ENCODE results near the gene EFNA5.

Gene EFNA5

DNA sequence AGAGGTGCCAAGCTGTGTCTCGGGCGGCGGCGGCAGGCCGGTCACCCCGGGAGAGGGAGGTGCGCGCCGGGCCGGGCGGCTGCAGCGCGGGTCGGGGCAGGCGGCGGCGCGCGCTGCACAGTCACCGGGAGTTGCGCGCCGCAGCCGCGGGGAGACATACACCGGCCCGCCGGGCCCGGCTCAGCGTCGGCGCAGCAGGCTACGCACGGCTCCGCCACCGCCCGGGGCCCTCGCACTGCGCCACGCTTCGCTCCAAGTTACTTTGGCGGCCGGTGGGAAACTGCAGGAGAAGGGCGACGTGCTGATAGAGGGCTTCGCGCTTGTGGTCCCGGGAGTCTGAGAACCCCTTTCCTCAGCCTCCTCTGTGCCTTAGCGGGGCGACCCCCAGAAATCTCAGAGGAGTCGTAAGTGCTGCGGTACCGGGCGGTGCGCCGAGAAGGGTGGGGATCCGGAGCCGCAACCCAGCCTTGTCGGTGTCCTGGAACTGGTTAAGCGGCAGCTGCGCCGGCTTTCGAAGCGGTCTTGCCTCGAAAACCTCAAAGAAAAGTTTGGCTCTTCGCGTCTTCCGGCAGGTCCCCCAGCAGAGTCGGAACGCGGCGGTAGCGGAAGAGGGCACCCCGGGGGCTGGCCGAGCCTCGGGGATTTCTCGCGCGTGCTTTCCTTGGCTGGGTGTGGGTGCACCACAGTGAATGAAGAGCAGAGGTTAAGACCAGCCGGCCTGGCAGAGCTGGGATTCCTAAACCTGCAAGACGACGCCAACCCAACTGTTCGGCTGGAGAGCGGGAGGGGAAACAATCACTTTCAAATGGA is at the start of gene EFNA5:
Gene EFNA5 (minus strand): TSS at position 6 of the 810 bp plus-strand sequence.
- TF ChIP-seq, protein P1, sequence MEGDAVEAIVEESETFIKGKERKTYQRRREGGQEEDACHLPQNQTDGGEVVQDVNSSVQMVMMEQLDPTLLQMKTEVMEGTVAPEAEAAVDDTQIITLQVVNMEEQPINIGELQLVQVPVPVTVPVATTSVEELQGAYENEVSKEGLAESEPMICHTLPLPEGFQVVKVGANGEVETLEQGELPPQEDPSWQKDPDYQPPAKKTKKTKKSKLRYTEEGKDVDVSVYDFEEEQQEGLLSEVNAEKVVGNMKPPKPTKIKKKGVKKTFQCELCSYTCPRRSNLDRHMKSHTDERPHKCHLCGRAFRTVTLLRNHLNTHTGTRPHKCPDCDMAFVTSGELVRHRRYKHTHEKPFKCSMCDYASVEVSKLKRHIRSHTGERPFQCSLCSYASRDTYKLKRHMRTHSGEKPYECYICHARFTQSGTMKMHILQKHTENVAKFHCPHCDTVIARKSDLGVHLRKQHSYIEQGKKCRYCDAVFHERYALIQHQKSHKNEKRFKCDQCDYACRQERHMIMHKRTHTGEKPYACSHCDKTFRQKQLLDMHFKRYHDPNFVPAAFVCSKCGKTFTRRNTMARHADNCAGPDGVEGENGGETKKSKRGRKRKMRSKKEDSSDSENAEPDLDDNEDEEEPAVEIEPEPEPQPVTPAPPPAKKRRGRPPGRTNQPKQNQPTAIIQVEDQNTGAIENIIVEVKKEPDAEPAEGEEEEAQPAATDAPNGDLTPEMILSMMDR (IDR thresholded peaks at IDR 0.05; ENCODE audit: borderline replicate concordance, insufficient read depth, low read depth, low read length), result no peak
- peak within 1 kb of the TSS; percentile 47 for H3K4me3 ChIP-seq (ENCODE audit: low read depth, low read length)

DNA sequence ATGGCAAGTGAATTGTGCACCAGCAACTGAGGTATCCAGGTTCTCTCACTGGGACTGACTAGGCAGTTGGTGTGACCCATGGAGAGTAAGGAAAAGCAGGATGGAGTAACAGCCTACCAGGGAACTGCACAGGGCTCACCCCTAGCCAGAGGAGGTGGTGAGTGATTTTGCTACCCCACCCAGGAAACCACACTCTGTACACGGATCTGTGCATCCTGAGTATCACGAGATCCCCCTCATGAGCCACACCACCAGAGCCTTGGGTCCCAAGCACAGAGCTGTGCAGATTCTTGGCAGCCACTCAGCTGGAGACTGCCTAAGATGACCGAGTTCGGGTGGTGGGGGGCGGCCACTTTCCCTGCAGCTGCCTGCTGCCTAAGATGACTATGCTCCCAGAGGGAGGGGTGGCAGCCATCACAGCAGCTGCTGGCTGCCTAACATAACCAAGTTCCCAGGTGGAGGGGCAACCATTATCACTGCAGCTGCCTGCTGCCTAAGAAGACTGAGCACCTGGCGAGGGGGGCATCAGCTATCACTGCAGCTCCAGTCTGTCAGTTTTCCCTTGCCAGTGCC is 48.4 kb upstream of the EFNA5 start:
- no peak overlapping the region for H3K4me3 ChIP-seq (ENCODE audit: low read depth, low read length)
- TF ChIP-seq, protein P1 (IDR thresholded peaks at IDR 0.05; ENCODE audit: borderline replicate concordance, insufficient read depth, low read depth, low read length), result no peak

DNA sequence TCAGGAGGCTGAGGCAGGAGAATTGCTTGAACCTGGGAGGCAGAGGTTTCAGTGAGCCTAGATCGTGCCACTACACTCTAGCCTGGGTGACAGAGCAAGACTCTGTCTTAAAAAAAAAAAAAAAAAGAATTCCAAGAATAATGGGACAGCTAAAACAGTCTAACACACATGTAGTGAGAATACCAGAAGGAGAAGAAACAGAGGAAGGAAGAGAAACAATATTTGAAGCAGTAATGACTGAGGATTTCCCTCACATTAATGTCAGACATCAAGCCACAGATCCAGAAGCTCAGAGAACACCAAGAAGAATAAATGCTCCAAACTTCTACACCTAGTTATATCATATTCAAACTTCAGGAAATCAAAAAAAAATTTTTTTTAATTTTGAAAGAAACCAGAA is 47.1 kb upstream of the EFNA5 start:
- TF ChIP-seq, protein P1 (IDR thresholded peaks at IDR 0.05; ENCODE audit: borderline replicate concordance, insufficient read depth, low read depth, low read length), result no peak
- no peak overlapping the region for H3K4me3 ChIP-seq (ENCODE audit: low read depth, low read length)

DNA sequence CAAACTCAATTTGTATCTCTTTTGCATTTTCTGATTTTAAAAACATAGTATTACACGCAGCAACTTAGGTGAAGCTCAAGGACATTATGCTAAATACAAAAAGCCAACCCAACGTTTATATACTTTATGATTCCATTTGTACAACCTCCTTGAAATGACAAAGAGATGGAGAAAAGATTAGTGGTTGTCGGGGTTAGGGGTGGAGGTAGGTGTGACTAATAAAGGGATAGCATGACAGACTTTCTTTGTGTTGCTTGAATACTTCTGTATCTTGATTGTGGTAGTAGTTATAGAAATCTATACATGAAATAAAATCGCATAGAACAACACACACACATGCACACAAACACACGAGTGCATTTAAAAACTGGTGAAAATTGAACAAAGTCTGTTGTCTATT is 42.5 kb upstream of the EFNA5 start:
- no peak overlapping the region for H3K4me3 ChIP-seq (ENCODE audit: low read depth, low read length)
- TF ChIP-seq, protein P1 (IDR thresholded peaks at IDR 0.05; ENCODE audit: borderline replicate concordance, insufficient read depth, low read depth, low read length), result no peak

DNA sequence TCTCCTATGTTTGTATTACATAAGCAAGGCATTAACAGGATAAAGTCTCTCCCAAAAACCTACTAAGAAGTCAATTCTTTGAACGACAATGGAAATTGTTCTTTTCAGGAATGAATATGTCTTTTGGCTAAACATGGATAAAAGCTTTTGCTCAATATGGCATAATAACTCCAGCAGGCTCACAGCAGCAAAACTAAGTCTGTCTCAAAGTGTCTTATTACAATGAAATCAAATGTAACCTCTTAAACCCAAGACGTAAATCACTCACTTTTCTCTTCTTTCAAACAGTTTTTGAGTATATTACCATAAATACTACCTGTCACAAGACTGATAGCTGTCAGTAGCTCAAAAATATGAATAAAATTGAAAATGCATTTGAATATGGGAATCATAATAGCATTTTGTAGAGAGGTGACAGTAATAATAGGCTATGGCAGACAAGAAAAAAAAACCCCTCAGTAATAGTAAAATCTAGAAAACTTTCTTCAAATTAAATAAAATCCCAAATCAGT is 41.7 kb upstream of the EFNA5 start:
- no peak overlapping the region for H3K4me3 ChIP-seq (ENCODE audit: low read depth, low read length)
- TF ChIP-seq, protein P1 (IDR thresholded peaks at IDR 0.05; ENCODE audit: borderline replicate concordance, insufficient read depth, low read depth, low read length), result no peak

DNA sequence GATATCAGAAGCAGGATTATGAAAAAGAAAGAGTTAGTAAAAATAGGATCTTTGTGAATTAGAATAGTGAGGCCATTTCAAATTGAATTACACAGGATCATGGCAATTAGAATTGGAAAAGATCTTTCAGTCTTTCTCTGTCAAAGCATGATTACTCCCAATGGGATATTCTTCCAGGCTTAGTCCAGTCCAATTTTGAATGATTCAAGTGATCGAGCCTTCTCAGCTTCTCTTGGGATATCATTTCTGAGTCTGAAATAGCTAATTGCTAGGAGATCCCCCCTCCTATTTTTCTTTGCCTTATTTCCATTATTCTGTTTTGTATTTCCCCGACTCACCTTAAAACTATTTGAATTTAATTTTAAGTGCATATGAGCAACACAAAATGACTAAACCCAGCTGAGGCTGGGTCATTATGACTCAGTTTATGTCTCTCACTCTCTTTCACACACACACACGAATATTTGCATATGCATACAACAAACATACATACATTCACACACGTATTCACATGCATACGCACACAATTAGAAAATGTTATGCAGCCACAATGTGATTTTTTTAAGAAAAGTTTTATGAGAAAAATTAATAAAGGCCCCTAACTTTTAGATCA is 34.8 kb upstream of the EFNA5 start:
- TF ChIP-seq, protein P1 (IDR thresholded peaks at IDR 0.05; ENCODE audit: borderline replicate concordance, insufficient read depth, low read depth, low read length), result no peak

More for the DNA sequence above, 34.8 kb upstream of the EFNA5 start:
- no peak overlapping the region for H3K4me3 ChIP-seq (ENCODE audit: low read depth, low read length)
